GM10266 (cell line): Measurements from ENCODE around the gene OPCML.

Source experiments
- DNase-seq: peaks from one replicate; pipeline ENCODE4 v3.0.0; 2012; ENCODE audit errors: extremely low spot score
- TF ChIP-seq, protein P1 (sequence below): IDR thresholded peaks from 2 replicates; pipeline ENCODE4 v1.5.1; 2012; ENCODE audit warnings: mild to moderate bottlenecking, low read depth; ENCODE audit not compliant: control insufficient read depth, insufficient read depth; ENCODE audit errors: missing control alignments

Gene OPCML

DNA sequence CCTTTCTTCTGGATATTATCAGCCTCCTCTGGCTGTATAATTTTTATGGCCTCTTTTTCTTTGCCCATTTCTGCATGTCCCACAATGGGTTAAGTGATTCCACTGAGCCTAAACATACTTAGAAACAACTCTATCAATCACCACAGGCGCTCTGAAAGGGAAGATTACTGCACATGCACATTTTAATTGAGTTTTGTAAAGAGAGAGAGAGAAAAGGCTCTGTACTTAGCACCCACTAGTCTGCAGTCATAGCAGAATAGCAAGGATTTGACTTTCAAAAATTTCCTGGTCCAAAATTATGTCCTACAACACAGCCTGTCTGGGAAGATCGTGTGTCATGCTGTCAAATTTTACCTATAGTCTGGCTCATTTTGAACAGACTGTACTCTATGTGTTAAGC is 758.5 kb downstream of the OPCML start:
- no peak for DNase-seq
- TF ChIP-seq, protein P1, sequence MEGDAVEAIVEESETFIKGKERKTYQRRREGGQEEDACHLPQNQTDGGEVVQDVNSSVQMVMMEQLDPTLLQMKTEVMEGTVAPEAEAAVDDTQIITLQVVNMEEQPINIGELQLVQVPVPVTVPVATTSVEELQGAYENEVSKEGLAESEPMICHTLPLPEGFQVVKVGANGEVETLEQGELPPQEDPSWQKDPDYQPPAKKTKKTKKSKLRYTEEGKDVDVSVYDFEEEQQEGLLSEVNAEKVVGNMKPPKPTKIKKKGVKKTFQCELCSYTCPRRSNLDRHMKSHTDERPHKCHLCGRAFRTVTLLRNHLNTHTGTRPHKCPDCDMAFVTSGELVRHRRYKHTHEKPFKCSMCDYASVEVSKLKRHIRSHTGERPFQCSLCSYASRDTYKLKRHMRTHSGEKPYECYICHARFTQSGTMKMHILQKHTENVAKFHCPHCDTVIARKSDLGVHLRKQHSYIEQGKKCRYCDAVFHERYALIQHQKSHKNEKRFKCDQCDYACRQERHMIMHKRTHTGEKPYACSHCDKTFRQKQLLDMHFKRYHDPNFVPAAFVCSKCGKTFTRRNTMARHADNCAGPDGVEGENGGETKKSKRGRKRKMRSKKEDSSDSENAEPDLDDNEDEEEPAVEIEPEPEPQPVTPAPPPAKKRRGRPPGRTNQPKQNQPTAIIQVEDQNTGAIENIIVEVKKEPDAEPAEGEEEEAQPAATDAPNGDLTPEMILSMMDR = no peak

DNA sequence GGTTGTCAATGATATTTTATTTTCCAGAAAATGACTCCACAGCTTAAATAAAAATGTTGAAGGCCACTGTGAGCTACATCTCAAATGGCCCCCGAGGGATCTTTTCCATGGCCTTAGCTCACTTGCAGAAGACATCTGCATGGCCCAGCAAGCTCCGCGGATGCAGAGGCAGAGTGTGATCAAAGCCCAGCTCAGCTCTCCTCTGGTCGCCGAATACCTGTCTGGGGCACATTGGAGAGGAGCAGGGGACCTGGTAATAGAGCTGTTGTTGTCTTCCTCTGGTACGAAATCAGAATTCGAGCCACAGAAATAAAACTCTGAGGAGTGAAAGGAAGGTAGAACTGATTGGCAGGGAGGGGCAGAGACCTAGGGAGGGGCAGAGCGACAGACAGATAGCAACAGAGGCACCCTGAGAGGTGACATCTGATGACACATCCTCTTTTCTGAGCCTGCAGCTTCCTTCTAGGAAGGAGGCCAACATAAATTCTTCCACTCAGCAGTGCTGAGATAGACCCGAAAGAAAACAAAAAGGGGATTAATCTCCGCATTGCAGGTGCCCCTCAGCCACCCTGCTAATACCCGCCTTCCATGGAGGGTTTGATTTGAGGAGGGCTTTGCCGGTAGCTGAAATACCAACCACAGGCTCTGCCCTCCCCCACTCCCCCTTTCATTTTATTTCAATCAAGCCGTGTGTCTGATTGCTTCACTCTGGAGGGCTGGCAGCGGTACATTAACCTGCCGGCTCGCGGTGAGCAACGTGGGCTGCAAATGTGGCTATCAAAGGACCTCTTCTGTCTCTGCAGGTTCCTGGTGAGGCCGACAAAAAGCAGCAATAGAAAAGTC is 759.4 kb downstream of the OPCML start:
- DNase-seq = no peak
- TF ChIP-seq, protein P1 = no peak

DNA sequence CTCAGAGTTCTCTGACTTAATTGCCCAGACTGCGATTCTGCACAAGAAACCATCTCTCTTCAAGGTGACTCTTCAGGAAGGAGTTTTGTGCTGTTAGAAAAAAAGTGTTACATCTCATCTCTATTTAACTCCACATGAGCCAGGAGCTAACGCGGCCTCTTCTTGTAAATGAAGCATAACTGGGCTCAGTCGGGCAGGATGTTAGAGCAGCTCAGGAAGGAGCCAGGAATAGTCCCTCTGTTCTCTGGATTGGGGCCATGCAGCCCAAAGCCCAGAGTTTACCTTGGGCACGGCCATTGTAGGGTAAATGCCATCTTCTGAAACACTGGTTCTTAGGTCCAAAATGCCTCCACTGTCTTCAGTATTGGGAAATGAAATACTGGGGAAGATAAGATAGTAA is 760.6 kb downstream of the OPCML start:
- DNase-seq = no peak

DNA sequence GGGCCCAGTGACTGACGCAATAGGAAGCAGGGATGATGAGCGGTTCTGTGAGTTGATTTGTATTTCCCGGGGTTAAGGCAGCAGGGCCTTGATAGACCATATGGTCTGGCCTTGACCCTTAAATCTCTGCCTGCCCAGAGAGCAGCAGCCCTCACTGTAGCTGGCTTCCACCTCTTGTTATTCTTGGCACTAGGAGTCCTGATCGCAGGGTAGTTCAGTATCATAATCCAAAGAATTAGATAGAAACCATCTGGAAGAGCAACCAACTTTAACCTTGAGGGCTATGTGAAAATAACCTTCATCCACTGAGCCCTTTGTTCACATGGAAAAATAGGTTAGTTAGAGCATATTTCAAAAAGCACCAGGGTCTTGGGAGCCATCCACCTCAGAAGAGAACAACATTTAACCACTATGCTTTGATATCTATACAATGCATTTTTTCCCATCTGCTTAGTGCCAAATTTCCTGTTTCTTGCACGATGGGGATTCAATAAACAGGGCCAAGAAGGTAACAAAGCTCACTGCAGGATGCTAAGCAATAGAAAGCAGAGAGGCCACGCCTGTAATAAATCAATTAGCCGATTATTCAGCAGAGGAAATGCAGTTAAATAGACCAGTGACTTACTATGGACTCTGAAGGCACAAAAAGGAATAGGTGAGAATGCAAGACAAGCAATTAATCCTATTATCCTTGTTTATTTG is 761.3 kb downstream of the OPCML start:
- no peak for DNase-seq
- TF ChIP-seq, protein P1 = no peak

More for the DNA sequence above, 760.6 kb downstream of the OPCML start:
- TF ChIP-seq, protein P1 = no peak

DNA sequence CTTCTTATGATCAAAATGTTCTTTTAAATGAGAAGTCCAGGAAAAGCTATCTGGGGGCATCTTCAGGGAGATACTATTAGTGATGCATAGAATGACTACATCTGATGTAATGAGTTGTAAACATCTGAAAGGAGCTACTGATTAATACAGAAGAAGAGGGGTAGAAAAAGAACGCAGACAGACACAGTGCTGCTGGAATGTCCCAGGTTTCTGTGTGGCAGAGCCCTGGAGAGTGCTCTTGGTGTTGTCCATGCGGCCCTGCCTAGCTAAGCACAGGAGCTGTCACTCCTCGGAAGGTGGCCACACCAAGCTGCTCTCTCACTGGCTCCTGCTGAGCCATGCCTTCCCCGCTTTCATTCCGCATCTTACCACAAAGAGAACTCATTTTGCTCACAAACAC is 768.8 kb downstream of the OPCML start:
- TF ChIP-seq, protein P1 = no peak
- DNase-seq = no peak

DNA sequence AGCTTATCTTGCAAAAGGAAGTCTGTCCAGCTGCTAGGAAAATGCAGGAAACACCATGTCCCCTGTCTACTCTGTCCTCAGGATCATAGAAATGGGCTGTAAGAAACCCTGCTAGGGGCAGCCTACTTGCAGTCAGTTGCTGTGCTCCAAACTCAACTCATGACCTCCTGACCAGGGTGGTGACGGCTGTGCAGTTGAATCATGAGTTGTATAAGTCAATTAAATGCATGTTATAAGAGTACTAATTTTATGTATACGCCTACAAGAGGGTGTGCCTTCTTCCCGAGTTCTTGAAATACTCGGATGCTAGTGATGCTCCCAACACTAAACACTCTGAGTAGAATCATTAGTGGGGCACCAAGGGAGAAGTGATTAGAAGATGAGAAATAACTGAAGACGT is 776.4 kb downstream of the OPCML start:
- DNase-seq = no peak

More for the DNA sequence above, 776.4 kb downstream of the OPCML start:
- TF ChIP-seq, protein P1 = no peak
